ENCODE measurements around the gene NKAIN4. TPM values are rescaled to one million over a fixed set of nuclear protein-coding genes. Genes with fewer than 3 reads are reported as not detected.

NKAIN4 gene
- total RNA-seq, 3 donors from 2014 or later: 1.6 TPM; not detected in 2

DNA sequence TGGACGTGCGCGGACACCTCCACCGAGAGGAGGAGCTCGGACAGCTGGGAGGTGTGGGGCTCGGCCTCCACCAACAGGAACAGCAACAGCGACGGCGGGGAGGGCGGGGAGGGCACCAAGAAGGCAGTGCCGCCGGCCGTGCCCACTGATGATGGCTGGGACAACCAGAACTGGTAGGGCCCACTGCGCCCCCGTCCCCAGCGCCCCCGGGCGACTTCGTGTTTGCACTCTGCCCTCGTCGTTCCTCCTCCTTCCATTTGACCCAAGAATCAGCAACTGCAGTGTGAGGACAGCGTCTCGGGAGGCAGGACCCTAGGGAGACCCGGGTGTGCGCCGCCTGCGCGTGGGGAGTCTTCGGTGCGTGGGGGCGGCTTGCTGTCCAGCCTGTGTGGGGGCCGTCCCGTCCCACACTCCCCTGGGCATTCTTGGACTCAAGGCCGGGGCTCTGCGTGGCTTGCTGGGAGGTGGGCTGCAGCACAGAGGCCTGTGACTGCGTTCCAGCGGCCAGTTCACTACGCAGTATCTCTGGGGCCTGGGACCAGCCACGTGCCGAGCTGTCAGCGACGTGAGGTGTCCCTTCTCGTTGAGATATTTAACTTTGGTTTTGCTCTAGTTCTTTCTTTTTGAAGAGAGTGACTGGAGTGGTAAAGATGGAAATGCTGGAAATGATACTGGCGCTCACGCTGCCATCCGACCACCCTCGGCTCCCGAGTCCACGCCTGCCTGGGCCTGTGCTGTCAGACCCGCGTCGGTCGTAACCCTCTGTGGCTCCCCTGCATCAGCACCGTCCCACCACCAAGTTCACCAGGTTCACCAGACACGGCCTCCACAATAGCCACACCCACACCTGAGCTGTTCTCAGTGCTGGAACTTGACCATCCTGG is 33.7 kb upstream of the NKAIN4 start:
- H3K4me1 ChIP-seq (ENCODE audit: low read depth): no peaks in the 10 kb centered on the region
- no peak overlapping the region for H3K4me3 ChIP-seq
- DNase-seq (no peak), ATAC-seq (no peak)
- no peaks in the 10 kb centered on the region for H3K36me3 ChIP-seq (ENCODE audit: low read depth)
- H3K9me3 ChIP-seq: no peaks in the 10 kb centered on the region
- intact Hi-C loops (cut with DNase I, micrococcal nuclease): no loop called here
- TF ChIP-seq, protein P1, sequence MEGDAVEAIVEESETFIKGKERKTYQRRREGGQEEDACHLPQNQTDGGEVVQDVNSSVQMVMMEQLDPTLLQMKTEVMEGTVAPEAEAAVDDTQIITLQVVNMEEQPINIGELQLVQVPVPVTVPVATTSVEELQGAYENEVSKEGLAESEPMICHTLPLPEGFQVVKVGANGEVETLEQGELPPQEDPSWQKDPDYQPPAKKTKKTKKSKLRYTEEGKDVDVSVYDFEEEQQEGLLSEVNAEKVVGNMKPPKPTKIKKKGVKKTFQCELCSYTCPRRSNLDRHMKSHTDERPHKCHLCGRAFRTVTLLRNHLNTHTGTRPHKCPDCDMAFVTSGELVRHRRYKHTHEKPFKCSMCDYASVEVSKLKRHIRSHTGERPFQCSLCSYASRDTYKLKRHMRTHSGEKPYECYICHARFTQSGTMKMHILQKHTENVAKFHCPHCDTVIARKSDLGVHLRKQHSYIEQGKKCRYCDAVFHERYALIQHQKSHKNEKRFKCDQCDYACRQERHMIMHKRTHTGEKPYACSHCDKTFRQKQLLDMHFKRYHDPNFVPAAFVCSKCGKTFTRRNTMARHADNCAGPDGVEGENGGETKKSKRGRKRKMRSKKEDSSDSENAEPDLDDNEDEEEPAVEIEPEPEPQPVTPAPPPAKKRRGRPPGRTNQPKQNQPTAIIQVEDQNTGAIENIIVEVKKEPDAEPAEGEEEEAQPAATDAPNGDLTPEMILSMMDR (IDR thresholded peaks at IDR 0.05): no peak

DNA sequence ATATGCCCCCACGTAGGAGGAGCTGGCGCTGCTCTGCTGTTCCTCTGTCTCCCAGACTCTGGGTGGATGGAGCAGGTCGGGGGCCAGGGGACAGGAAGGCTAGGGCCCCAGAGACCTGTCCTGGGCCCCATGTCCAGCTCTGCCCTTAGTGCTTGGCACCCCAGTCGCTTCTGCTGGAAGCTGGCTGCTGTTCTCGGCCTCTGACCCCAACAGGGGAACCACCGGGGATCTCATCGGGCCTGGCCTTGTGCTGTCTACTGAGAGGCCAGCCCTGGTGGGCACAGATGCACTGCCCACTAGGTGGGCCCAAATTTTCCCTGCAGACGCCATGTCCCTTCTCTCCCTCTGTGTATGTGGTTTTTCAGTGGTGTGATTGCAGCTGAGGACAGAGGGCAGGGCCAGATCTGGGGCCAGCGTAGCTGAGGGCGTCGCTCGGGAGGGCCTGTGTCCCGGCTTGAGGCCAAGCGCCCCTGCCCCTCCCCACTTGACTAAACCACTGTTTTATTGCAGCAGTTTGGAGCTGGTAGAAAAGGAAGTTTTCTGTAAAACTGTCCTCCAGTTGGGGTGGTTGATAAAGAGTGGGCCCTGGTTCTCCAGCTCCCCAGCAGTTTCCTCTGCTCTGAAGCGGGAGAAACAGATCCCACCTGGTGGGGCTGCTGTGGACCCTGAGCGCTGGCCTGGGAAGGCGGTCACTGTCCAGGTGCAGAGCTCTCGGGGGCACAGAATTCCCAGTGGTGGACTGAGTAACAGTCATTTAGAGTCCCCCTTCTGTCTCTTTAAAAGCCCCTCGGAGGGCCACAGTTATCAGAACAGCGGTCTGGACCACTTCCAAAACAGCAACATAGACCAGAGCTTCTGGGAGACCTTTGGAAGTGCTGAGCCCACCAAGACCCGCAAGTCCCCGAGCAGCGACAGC is 32.8 kb upstream of the NKAIN4 start:
- no peak for ATAC-seq
- Histone ChIP-seq H3K36me3 (ENCODE audit: low read depth) (no peaks in the 10 kb centered on the region), H3K4me1 (ENCODE audit: low read depth) (no peaks in the 10 kb centered on the region), H3K4me3 (no peak overlapping the region), H3K9me3 (no peaks in the 10 kb centered on the region)
- DNase-seq: no peak
- intact Hi-C loops (cut with DNase I, micrococcal nuclease): no loop called here
- TF ChIP-seq, protein P1 (IDR thresholded peaks at IDR 0.05): no peak

DNA sequence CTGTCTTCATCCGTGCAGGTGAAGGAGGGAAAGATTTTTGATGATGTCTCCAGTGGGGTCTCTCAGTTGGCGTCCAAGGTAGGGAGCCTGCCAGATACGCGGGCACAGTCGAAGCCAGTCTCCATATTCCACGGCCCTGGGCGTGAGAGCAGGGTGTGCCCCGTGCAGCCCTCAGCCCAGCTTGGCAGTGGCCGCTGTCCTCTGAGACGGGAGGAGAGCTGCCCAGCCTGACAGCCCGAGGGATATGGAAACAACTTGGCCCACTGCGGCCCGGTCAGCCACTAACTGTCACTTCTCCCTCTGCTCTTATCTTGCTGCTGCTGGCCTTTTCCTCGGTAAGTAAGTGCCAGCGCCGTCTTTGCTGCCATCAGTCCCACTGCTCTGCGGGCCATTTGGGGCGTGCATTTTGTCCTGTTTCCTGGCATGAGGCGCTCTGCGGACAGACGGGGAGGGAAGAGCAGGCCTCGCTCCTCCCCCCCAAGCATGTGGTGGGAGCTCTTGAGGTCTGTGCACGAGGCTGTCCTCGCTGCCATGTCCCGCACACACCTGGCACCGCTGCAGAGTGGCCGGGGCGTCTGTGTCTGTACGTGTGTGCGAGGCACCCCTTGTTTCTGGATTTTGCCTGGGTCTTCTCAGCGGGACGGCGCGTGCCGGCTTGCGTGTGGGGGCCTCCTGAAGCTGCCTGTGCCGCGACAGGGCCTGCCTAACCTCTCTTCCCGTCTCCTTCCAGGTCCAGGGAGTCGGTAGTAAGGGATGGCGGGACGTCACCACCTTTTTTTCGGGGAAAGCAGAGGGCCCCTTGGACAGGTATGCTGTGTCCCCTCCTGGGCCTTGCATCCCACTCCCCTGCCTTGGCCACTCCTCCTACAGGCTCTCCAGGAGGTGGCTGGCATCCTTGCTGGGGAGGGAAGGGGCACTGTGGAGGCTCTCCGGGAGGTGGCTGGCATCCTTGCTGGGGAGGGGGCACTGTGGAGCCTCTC is 31.7 kb upstream of the NKAIN4 start:
- DNase-seq: no peak
- H3K36me3 ChIP-seq (ENCODE audit: low read depth): no peaks in the 10 kb centered on the region
- TF ChIP-seq, protein P1 (IDR thresholded peaks at IDR 0.05): no peak
- H3K4me3 ChIP-seq: no peak overlapping the region
- H3K9me3 ChIP-seq: no peaks in the 10 kb centered on the region
- ATAC-seq: no peak
- no peaks in the 10 kb centered on the region for H3K4me1 ChIP-seq (ENCODE audit: low read depth)
- intact Hi-C loops (cut with DNase I, micrococcal nuclease): no loop called here

DNA sequence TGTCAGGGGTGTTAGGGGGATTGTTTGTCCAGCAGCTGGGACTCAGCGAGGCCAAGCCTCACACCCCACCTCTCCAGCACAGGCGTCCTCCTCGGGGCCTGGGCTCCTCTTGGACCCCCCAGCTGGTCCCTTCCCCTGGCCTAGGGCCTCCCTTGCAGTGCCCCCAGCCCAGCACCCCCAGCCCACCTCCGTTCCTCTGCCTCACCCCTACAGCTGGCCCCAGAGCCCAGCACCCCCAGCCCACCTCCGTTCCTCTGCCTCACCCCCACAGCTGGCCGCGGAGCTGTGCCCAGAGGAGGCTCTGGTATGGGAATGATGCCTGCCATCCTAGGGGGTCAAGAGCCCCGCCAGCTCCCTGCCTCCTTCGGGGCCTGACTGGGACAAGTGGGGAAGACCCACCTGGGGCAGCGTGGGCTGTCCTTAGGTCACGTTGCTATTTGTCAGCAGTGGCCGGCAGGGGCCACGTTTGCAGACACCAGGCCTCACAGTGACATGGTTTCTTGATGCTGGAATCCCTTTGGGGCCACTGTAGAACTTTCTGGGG is 30.8 kb upstream of the NKAIN4 start:
- no peaks in the 10 kb centered on the region for H3K9me3 ChIP-seq
- H3K4me1 ChIP-seq (ENCODE audit: low read depth): no peaks in the 10 kb centered on the region
- ATAC-seq: no peak
- H3K36me3 ChIP-seq (ENCODE audit: low read depth): no peaks in the 10 kb centered on the region
- DNase-seq: no peak
- TF ChIP-seq, protein P1 (IDR thresholded peaks at IDR 0.05): no peak
- no peak overlapping the region for H3K4me3 ChIP-seq
- intact Hi-C loops (cut with DNase I, micrococcal nuclease): no loop called here

DNA sequence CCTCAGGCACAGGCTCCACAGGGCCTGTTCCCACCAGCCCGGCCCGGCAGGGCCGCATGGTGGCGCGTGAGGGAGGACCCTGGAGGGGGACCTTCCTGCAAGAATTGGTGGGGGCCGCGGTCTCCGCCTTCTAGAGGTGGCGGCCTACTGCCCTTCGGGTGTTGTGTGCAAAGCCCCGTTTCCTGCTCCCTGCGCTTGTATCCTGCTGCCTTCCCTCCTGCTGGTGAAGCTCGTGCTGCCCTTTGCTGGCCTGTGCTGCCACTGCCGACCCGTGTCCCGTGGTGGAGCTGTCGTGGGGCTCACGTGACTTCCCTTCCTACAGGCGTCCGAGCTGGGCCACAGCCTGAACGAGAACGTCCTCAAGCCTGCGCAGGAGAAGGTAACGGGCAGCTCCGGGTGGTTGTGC is 30.3 kb upstream of the NKAIN4 start:
- intact Hi-C loops (cut with DNase I, micrococcal nuclease): no loop called here
- Histone ChIP-seq H3K9me3 (no peaks in the 10 kb centered on the region), H3K36me3 (ENCODE audit: low read depth) (no peaks in the 10 kb centered on the region), H3K4me1 (ENCODE audit: low read depth) (no peaks in the 10 kb centered on the region), H3K4me3 (no peak overlapping the region)
- peak in 1 of 3 donors; percentile 47 for DNase-seq
- TF ChIP-seq, protein P1 (IDR thresholded peaks at IDR 0.05): no peak
- ATAC-seq: peak; percentile 2

All from mucosa of descending colon (tissue), 3 donors.